NCI-H345 (cell line): ENCODE measurements around the gene PUDP.
"Not testable (repeated sequence)": the region's sequence is repeated elsewhere in the genome, so short reads cannot be mapped to it uniquely, and the experiment has no call there.

ENCODE experiments used
- DNase-seq: peaks from one replicate; lab custom pipeline; 2025; lab: John Stamatoyannopoulos, UW

The PUDP gene

GRCh38 chrX:7109838-7110793 is 37.8 kb downstream of the PUDP start:
- peak; percentile 40 for DNase-seq

DNA sequence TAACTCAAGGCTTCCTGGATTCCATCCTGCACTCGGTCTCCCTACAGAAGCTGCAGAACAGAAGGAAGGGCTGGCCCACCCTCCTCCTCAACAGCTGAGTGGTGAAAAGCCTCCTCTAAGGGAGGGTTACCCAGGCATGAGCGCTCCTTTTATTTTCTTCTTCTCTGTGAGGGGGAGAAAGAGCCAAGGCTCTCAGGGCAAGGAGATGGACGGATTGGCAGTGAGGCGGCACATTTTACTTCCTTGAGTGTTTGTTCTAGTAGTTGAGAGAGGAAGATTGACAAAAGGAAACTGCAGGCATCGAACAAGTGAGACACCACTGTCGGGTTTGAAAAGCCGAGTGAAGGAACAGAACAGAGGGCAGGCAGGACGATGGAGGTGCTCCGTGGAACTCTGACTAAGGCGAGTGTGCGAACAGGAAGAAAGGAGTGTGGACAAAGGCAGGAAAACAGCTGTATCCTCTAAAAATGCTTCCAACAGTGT is 38.9 kb downstream of the PUDP start:
- no peak for DNase-seq

- no peak for DNase-seq
Measured at GRCh38 chrX:7108030-7108429, 39.9 kb downstream of the PUDP start.

DNA sequence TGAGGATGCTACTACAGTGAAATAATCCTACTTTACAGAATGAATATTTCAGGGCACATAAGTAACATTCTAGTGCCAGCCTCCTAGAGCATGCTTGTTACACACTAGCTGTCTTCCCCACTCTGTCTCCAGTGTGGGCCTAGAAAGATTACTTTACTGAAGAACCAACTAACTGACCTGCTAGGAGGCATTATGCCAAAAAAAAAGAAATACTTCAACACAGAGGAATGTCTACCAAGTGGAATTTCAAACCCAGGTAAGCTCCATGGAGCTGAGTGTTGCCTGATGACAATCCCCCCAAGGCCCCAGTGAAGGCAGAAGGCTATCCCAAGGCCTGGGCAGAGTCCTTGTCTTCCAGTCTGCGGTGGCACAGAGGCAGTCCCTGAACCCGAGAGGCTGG is 41.3 kb downstream of the PUDP start:
- no peak for DNase-seq

GRCh38 chrX:7102119-7102518 is 45.8 kb downstream of the PUDP start:
- no peak for DNase-seq

DNA sequence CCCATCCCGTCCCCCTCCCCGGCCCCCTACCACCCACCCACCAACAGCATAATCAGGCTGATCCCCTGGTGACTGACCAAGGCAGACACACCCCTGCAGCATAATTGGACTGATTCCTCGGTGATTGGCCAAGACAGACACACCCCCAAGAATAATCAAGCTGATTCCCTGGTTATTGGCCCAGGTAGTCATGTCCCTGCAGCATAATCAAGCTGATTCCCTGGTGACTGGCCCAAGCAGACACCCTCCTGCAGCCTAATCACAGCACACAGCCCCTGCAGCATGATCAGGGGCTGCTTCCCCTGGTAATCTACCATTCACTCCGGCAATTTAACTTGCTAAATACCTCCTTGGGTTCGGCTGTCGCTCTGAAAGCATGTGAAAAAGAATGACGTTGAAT is 47.9 kb downstream of the PUDP start:
- DNase-seq: no peak

DNA sequence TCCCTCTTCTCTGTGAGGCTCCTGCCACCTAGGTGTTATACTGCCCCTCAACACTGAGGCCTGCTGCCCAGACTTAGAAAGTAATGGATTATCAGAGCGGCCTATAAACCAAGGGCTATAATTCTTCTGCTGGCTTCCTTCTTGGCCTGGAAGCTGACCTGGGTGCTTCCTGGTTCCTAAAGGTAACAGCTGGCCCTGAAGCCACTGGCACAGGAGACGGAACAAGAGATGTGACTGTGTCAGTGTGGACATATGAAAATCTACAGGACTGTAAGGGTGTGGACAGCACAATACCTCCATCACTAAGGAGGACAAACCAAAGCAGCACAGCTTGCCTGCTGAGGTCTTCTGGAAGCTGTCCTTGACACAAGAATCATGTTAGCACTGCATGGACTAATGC is 52.3 kb downstream of the PUDP start:
- not testable (repeated sequence) for DNase-seq

- DNase-seq: no peak
Measured at GRCh38 chrX:7093305-7093704, 54.6 kb downstream of the PUDP start.

GRCh38 chrX:7092543-7092942 is 55.4 kb downstream of the PUDP start:
- DNase-seq: no peak

GRCh38 chrX:7091923-7092322 is 56.0 kb downstream of the PUDP start:
- no peak for DNase-seq

- DNase-seq: no peak
Measured at GRCh38 chrX:7090641-7091040, 57.3 kb downstream of the PUDP start.

DNA sequence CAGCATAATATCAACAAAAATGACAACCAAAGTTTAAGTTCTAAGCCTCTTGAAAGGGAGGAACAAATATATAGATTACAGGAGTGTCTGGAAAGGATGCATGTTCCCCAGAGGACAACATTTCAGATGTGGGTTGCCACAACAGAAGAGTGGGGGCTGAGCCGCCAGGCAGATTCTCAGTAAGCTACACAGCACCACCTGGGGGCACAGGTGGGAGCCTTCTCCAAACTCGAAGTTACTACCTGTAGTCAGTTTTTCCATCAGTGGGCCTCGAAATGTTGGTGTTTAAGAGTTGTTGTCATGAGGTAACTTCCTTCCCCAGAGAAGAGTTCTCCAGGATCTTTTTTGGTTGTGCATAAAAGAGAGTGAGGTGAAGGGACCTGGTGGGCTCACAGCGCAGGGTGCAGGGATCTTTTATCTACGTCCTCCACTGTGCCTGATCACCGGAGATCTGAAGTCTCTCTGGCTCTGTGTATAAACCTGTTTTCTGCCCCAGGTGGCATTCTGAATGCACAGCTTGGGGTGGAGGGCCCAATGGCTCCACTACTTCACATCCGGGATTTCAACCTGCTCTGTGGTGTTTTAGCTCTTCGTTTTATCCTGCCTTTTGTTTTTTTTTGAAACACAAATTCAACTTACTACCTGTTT is 58.9 kb downstream of the PUDP start:
- DNase-seq: no peak

GRCh38 chrX:7086384-7086783 is 61.6 kb downstream of the PUDP start:
- no peak for DNase-seq

DNA sequence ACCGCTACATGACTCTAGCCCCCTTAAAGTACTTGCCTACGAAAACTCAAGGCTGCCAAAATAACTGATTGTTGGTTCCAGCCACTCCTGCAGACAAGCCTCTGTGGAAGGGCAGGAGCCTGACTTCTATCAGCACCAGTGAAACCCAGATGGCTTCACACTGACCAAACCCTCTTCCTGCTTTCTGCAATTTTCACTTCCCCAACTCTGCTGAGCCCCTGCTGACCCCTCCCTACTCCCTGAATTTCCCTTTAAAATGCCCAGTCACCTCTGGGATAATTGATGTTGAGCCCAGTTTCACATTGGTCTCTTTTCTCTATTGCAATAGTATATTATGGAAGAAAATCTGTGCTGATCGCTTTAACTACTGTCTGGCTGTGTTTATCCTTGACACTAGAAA is 62.1 kb downstream of the PUDP start:
- DNase-seq: no peak

DNA sequence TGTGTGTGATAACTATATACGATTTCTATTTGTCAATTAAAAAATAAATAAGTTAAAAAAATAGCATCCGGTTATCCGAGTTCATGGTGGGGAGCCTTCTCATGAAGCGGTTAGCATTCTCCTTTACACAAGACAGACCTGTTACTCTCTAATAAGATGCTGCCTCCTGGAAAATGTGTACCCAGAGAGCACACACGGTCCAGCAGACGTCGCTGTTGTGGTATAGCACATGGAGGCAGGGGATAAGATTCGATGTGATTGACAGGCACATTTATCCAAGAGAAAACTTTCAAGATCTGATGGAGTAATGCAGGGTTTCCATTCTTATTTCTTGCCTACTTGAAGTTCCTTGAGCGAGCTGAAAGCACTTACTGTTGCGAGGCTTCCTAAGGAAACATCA is 63.1 kb downstream of the PUDP start:
- no peak for DNase-seq

- DNase-seq: no peak
Measured at GRCh38 chrX:7083468-7084396, 64.2 kb downstream of the PUDP start.

- no peak for DNase-seq
Measured at GRCh38 chrX:7083021-7083420, 64.9 kb downstream of the PUDP start.

- no peak for DNase-seq
Measured at GRCh38 chrX:7082556-7082955, 65.4 kb downstream of the PUDP start.

- no peak for DNase-seq
Measured at GRCh38 chrX:7077241-7078230, 70.4 kb downstream of the PUDP start.

DNA sequence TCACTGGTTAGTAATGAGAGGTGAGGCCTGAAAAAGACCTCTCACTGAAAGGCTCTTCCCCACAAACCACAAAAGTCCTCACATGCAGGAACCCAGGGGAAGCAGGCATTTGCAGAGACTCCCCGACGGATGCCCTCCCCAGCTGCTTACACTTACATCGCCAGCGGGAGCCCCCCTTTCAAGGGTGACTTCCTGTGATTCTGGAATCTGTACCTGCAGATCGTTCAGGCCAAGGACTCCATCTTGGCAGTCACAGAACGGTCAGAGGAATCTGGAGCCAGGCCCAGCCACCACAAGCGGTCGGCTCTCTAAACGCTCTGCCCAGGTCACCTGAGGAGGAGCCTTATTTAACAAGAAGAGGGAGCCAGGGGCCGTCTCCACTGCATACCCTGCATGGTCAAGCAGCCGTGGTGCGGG is 71.7 kb downstream of the PUDP start:
- no peak for DNase-seq

GRCh38 chrX:7074908-7075204 is 73.1 kb downstream of the PUDP start:
- DNase-seq: no peak
